NOMO-1 (cell line): ENCODE results near the gene MAP3K20.
"Not testable (repeated sequence)": the region's sequence is repeated elsewhere in the genome, so short reads cannot be mapped to it uniquely, and the experiment has no call there.

Experiments
- DNase-seq, 2 experiments: peaks; one replicate each; lab custom pipeline; 2025; ENCODE audit not compliant: unreplicated experiment in 2 of 2; lab: John Stamatoyannopoulos, UW

Gene MAP3K20

DNA sequence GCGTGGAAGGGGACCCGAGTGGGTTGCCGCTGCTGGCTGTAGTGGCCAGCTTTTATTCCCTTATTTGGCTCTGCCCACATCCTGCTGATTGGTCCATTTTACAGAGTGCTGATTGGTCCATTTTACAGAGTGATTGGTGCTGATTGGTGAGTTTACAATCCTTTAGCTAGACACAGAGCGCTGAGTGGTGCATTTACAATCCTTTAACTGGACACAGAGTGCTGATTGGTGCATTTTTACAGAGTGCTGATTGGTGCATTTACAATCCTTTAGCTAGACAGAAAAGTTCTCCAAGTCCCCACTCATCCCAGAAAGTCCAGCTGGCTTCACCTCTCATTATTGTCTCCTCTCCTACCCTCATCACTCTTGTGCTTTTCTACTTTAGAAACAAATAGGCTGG lies 225.9 kb downstream of the MAP3K20 start:
- DNase-seq: not testable (repeated sequence)

DNA sequence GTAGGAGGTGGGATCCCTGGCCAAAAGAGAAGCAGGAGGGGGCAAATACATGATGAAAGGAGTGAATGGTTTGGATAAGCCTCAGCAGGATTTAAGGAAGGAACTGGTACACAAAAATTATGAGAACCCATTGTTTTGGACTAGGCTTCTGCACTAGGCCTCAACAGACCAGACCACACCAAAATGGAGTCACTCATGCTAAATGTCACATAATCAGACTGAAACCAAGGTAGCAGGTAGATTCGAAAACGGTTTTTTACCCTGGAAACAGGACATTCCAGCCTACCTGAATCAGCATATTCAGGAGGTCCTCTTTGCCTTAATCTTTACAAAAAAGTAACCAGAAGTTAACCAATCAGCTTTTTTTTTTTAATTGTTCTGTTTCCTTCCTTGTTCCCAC lies 229.7 kb downstream of the MAP3K20 start:
- no peak for DNase-seq

DNA sequence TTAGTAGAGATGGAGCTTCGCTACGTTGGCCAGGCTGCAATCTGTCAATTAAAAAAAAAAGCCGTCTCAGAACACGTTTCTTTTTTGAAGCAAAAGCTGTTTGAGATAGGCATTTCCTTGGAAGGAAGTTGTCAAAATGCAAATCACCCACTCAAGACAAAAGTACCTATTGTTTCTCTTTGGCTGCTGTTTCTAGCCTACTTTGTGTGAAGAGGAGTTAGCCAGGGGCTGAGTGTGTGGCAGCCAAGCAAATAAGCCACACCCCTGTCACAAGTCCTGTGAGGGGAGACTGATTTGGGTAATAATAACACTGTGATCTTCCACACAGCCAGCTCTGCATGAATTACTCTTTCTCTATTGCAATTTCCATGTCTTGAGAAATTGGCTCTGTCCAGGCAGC lies 231.6 kb downstream of the MAP3K20 start:
- no peak for DNase-seq

DNA sequence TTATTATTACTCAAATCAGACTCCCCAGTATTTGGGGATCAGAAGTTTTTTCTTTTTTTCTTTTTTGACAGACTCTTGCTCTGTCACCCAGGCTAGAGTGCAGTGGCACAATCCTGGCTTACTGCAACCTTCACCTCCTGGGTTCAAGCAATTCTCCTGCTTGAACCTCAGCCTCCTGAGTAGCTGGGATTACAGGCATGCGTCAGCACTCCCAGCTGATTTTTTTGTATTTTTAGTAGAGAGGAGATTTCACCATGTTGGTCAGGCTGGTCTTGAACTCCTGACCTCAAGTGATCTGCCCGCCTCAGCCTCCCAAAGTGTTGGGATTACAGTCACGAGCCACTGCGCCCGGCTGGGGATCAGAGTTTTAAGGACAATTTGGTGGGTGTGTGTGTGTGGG lies 233.7 kb downstream of the MAP3K20 start:
- not testable (repeated sequence) for DNase-seq

DNA sequence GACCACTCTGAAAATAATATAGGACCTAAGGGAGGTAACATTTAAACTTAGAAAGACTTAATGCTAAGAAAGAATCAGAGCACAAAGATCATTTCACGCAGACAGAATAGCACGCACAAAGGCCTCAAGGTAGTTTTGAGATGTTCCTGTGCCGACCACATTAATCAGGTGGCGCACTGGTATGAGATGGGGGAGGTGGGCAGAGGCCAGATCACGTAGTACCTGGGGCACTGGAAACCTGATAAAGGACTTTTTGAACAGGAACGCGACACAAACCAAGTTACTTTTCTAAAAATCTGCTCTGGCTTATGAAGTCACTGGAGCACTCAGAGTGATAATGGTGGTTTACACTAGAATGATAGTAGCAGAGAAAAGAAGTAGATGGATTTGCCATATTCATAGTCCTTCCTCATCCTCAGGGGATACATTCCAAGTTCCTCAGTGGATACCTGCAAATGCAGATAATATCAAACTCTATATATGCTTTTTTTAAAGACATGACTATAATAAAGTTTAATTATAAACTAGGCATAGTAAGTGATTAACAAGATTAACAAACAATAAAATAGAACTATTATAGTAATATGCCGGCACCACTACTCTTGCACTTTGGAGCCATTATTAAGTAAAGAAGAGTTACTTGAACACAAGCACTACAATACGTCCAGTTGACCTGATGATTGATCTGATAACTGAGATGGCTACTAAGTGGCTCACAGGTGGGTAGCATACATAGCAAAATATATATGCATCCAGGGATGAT lies 236.4 kb downstream of the MAP3K20 start:
- no peak for DNase-seq
